Activated CD8-positive, alpha-beta T cell treated with anti-CD3 and anti-CD28 coated beads for 36 hours (primary cell): ENCODE results near the gene MINDY3. TPM values are rescaled to one million over a fixed set of nuclear protein-coding genes. Genes with fewer than 3 reads are reported as not detected.

Source experiments
- ATAC-seq: fragments of 200-7000 bp; cut with Tn5 transposase; one replicate; pipeline ENCODE4 v1.10.0; 2021; ENCODE audit warnings: mild to moderate bottlenecking, moderate library complexity
- CTCF ChIA-PET: fragments of 350-600 bp; sonication (Branson Sonifier 250); formaldehyde crosslinking; loops from one replicate; lab custom pipeline; 2021; ENCODE audit warnings: antibody characterized with exemption; lab: Charles Lee
- POLR2A ChIA-PET: fragments of 350-600 bp; sonication (Branson Sonifier 250); formaldehyde crosslinking; loops from one replicate; lab custom pipeline; 2021; ENCODE audit warnings: antibody characterized with exemption; lab: Charles Lee
- DNase-seq: peaks from one replicate; pipeline ENCODE4 v3.0.0-alpha.2; 2020
- H3K27ac Mint-ChIP-seq: one replicate; pipeline ENCODE4 v1.8.0; 2021; ENCODE audit warnings: mild to moderate bottlenecking, mixed read lengths
- H3K27me3 Mint-ChIP-seq: one replicate; pipeline ENCODE4 v1.8.0; 2021; ENCODE audit warnings: mixed read lengths
- H3K36me3 Mint-ChIP-seq: one replicate; pipeline ENCODE4 v1.8.0; 2021; ENCODE audit warnings: low read depth, mixed read lengths
- H3K4me1 Mint-ChIP-seq: one replicate; pipeline ENCODE4 v1.8.0; 2021; ENCODE audit warnings: low read depth, mixed read lengths
- H3K4me3 Mint-ChIP-seq: one replicate; pipeline ENCODE4 v1.8.0; 2021; ENCODE audit warnings: mild to moderate bottlenecking, moderate library complexity, mixed read lengths
- H3K9me3 Mint-ChIP-seq: one replicate; pipeline ENCODE4 v1.8.0; 2021; ENCODE audit warnings: mixed read lengths
- CTCF ChIP-seq: fragments of 200-600 bp; IDR thresholded peaks from one replicate; pipeline ENCODE4 v1.8.0; 2022; ENCODE audit warnings: antibody characterized with exemption, mild to moderate bottlenecking
- intact Hi-C: fragments of 100-400 bp; cut with micrococcal nuclease; formaldehyde crosslinking; loops from one replicate; pipeline ENCODE4 v1.10.0; 2022
- total RNA-seq, 2 experiments: library from RNA; stranded (reverse); gene quantifications; one replicate each; pipeline ENCODE4 v1.2.3, GENCODE V29; 2021

Gene MINDY3
- total RNA-seq, 2 experiments from 2014 or later = 12.0 to 14.6 TPM

- Mint-ChIP-seq H3K4me1 (no peaks in the 10 kb centered on the region), H3K36me3 (no peaks in the 10 kb centered on the region), H3K27ac (no peak overlapping the region), H3K27me3 (peaks cover 15% of the 10 kb centered on the region), H3K9me3 (no peaks in the 10 kb centered on the region), H3K4me3 (no peak overlapping the region)
- CTCF ChIA-PET = no interaction called here
- DNase-seq (no peak), ATAC-seq (no peak)
- TF ChIP-seq CTCF = no peak
- POLR2A ChIA-PET = no interaction called here
- intact Hi-C loops = no loop called here
Measured at GRCh38 chr10:15742836-15743235, 117.5 kb downstream of the MINDY3 start.

GRCh38 chr10:15742102-15742501 lies 118.2 kb downstream of the MINDY3 start:
- DNase-seq = no peak
- ATAC-seq = no peak
- intact Hi-C loops = no loop called here
- no peaks in the 10 kb centered on the region for H3K4me1 Mint-ChIP-seq
- H3K27me3 Mint-ChIP-seq = peaks cover 16% of the 10 kb centered on the region
- POLR2A ChIA-PET = no interaction called here
- no peak overlapping the region for H3K4me3 Mint-ChIP-seq
- no peak overlapping the region for H3K27ac Mint-ChIP-seq
- CTCF ChIA-PET = no interaction called here
- H3K36me3 Mint-ChIP-seq = no peaks in the 10 kb centered on the region
- H3K9me3 Mint-ChIP-seq = no peaks in the 10 kb centered on the region
- no peak for TF ChIP-seq CTCF

GRCh38 chr10:15741581-15741980 lies 118.7 kb downstream of the MINDY3 start:
- Mint-ChIP-seq H3K4me3 (no peak overlapping the region), H3K9me3 (no peaks in the 10 kb centered on the region), H3K27me3 (peaks cover 14% of the 10 kb centered on the region), H3K4me1 (no peaks in the 10 kb centered on the region), H3K27ac (no peak overlapping the region), H3K36me3 (no peaks in the 10 kb centered on the region)
- DNase-seq = no peak
- TF ChIP-seq CTCF = no peak
- ChIA-PET CTCF (no interaction called here), POLR2A (no interaction called here)
- no peak for ATAC-seq
- intact Hi-C loops = no loop called here

- ChIA-PET CTCF (interaction anchor here (1.5 kb wide), 1 partner anchor 305 kb away, joined by 3 read pairs; no protein-coding TSS in a partner anchor), POLR2A (interaction anchor here (0.6 kb wide), 1 partner anchor 486 kb away, joined by 3 read pairs; no protein-coding TSS in a partner anchor)
Measured at GRCh38 chr10:15740261-15740660, 120.0 kb downstream of the MINDY3 start.

More at GRCh38 chr10:15740261-15740660, 120.0 kb downstream of the MINDY3 start:
- no peak for TF ChIP-seq CTCF
- DNase-seq (no peak), ATAC-seq (no peak)
- Mint-ChIP-seq H3K4me3 (no peak overlapping the region), H3K36me3 (no peaks in the 10 kb centered on the region), H3K9me3 (no peaks in the 10 kb centered on the region), H3K27me3 (peaks cover 15% of the 10 kb centered on the region), H3K4me1 (no peaks in the 10 kb centered on the region), H3K27ac (no peak overlapping the region)
- intact Hi-C loops = no loop called here
